Small intestine (tissue), 7 donors: ENCODE results near the gene ZNF331. TPM values are rescaled to one million over a fixed set of nuclear protein-coding genes. Genes with fewer than 3 reads are reported as not detected.
"Not testable (repeated sequence)": the region's sequence is repeated elsewhere in the genome, so short reads cannot be mapped to it uniquely, and the experiment has no call there.

ENCODE experiments used
- DNase-seq, 2 donors: peaks; one replicate each; pipeline versions ENCODE4 v3.0.0 to v3.0.0-alpha.2; 2013
- FAIRE-seq: peaks from 2 replicates; lab custom pipeline; 2012; peaks lifted over from hg19 to GRCh38; lab: Jason Lieb, UNC
- H3K27ac ChIP-seq, 3 donors: one replicate each; pipeline ENCODE4 v1.5.1; 2013; ENCODE audit warnings: low read length in 2 of 3, mild to moderate bottlenecking in 2 of 3, control low read depth in 1 of 3, inconsistent platforms in 1 of 3, low read depth in 1 of 3, moderate library complexity in 1 of 3
- H3K27me3 ChIP-seq, 3 donors: one replicate each; pipeline ENCODE4 v1.6.1; 2013; ENCODE audit warnings: low read length in 3 of 3, inconsistent platforms in 1 of 3; ENCODE audit not compliant: control insufficient read depth in 3 of 3, insufficient read depth in 3 of 3
- H3K36me3 ChIP-seq, 3 donors: one replicate each; pipeline ENCODE4 v1.6.1; 2013; ENCODE audit warnings: low read length in 3 of 3, inconsistent platforms in 1 of 3, low read depth in 1 of 3, mild to moderate bottlenecking in 1 of 3, moderate library complexity in 1 of 3; ENCODE audit not compliant: control insufficient read depth in 3 of 3, insufficient read depth in 2 of 3
- H3K4me1 ChIP-seq, 3 donors: one replicate each; pipeline ENCODE4 v1.6.1; 2013; ENCODE audit warnings: low read length in 2 of 3, inconsistent platforms in 1 of 3, low read depth in 1 of 3, mild to moderate bottlenecking in 1 of 3, moderate library complexity in 1 of 3; ENCODE audit not compliant: control insufficient read depth in 3 of 3, insufficient read depth in 2 of 3
- H3K4me3 ChIP-seq, 3 donors: one replicate each; pipeline ENCODE4 v1.5.1; 2013; ENCODE audit warnings: low read length in 3 of 3, control low read depth in 1 of 3, inconsistent platforms in 1 of 3, low read depth in 1 of 3, mild to moderate bottlenecking in 1 of 3, moderate library complexity in 1 of 3
- H3K9me3 ChIP-seq, 2 donors: one replicate each; pipeline ENCODE4 v1.6.1; 2013; ENCODE audit warnings: low read depth in 1 of 2, low read length in 1 of 2; ENCODE audit not compliant: control insufficient read depth in 2 of 2, insufficient read depth in 1 of 2
- WGBS, 3 donors: extraction: QIAGEN DNeasy Blood & Tissue Kit; methylation state at CpG; one replicate each; pipeline ENCODE4 v1.1.7; 2013; 5-methylcytosine and 5-hydroxymethylcytosine counted together
- polyA plus RNA-seq, 4 donors: library from polyadenylated mRNA; stranded (reverse) in 3 of 4; unstranded in 1 of 4; fragments of 200-250 nt in 3 of 4; fragments of 120-200 nt in 1 of 4; gene quantifications; one replicate each; pipeline versions ENCODE4 v1.2.1 to v1.2.3, GENCODE V29; 2013
- donor health status: healthy with polysubstance abuse.
- donor health status: control.
- donor health status: control.
- donor health status: Bipolar disorder and iron deficiency.
- donor health status: healthy.

The ZNF331 gene
- polyA plus RNA-seq, 4 donors = 2.2 to 18.5 (median 4.7) TPM

- no peak overlapping the region for H3K4me3 ChIP-seq
- H3K9me3 ChIP-seq = no peaks in the 10 kb centered on the region
- H3K4me1 ChIP-seq = peaks cover 0 to 21% (median 0%) of the 10 kb centered on the region in 3 donors
- H3K27me3 ChIP-seq = peaks cover 0 to 2% (median 0%) of the 10 kb centered on the region in 3 donors
- 32 to 54% (median 54%) methylated on average over 7 of the region's 7 CpGs for WGBS, 3 donors
- DNase-seq (peak in 1 of 2 donors; percentile 36), FAIRE-seq (no peak)
- no peak overlapping the region for H3K27ac ChIP-seq
- H3K36me3 ChIP-seq = no peaks in the 10 kb centered on the region
Measured at GRCh38 chr19:53504885-53505284, 33.1 kb upstream of the ZNF331 start.

DNA sequence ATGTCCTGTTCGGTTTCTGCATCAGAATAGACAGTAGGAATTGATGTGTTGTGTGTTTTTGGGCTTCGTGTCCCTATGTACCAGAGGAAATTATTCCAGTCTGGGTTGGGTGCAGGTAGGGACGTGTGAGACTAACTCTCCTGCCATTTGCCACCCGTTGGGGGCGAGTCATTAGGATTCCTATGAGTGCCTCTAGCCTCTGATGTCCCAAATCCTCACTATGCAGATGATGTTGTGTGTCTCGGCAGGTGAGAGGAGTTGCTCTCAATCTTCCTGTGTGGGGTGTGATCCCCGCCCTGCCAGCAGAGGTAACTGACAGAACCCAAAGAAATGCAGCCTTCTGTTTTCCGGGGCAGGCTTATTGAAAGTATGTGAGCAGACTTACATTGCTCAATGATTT is 31.2 kb upstream of the ZNF331 start:
- WGBS, 3 donors = 74 to 82% (median 78%) methylated on average over 8 of the region's 8 CpGs
- Histone ChIP-seq H3K36me3 (no peaks in the 10 kb centered on the region), H3K27ac (no peak overlapping the region), H3K4me3 (no peak overlapping the region), H3K4me1 (peaks cover 0 to 21% (median 0%) of the 10 kb centered on the region in 3 donors), H3K9me3 (no peaks in the 10 kb centered on the region), H3K27me3 (no peaks in the 10 kb centered on the region)
- no peak for FAIRE-seq
- DNase-seq = no peak

- WGBS, 3 donors = 60 to 66% (median 62%) methylated on average over 17 of the region's 17 CpGs
- Histone ChIP-seq H3K9me3 (no peaks in the 10 kb centered on the region), H3K36me3 (no peaks in the 10 kb centered on the region), H3K4me1 (peaks cover 0 to 21% (median 0%) of the 10 kb centered on the region in 3 donors), H3K27ac (peak overlapping the region in 1 of 3 donors; percentile 45), H3K27me3 (no peaks in the 10 kb centered on the region), H3K4me3 (no peak overlapping the region)
- FAIRE-seq = no peak
- peak in 1 of 2 donors; percentile 88 for DNase-seq
Measured at GRCh38 chr19:53507523-53508442, 30.2 kb upstream of the ZNF331 start.

GRCh38 chr19:53509443-53509842 is 28.5 kb upstream of the ZNF331 start:
- Histone ChIP-seq H3K9me3 (no peaks in the 10 kb centered on the region), H3K27me3 (no peaks in the 10 kb centered on the region), H3K4me3 (no peak overlapping the region), H3K4me1 (peaks cover 0 to 19% (median 0%) of the 10 kb centered on the region in 3 donors), H3K36me3 (no peaks in the 10 kb centered on the region), H3K27ac (no peak overlapping the region)
- no peak for FAIRE-seq
- 65 to 78% (median 68%) methylated on average over 3 of the region's 3 CpGs for WGBS, 3 donors
- DNase-seq = no peak

DNA sequence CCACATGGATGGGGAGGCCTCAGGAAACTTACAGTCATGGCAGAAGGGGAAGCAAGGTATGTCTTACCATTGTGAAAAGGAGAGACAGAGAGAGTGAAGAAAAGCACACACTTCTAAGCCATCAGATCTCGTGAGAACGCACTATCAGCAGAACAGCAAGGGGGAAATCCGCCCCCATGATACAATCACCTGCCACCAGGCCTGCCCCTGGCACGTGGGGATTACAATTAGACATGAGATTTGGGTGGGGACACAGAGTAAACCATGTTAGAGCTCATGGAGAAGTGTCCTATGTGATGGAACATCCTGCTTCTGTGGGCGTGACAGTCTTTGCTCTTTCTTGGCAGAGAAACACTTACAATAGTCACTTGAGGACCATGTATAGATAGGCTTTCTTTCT is 28.1 kb upstream of the ZNF331 start:
- no peaks in the 10 kb centered on the region for H3K36me3 ChIP-seq
- H3K4me3 ChIP-seq = no peak overlapping the region
- FAIRE-seq (no peak), DNase-seq (no peak)
- no peak overlapping the region for H3K27ac ChIP-seq
- H3K27me3 ChIP-seq = no peaks in the 10 kb centered on the region
- H3K4me1 ChIP-seq = peaks cover 0 to 15% (median 0%) of the 10 kb centered on the region in 3 donors
- 71 to 77% (median 77%) methylated on average over 5 of the region's 5 CpGs for WGBS, 3 donors
- H3K9me3 ChIP-seq = no peaks in the 10 kb centered on the region

- Histone ChIP-seq H3K4me3 (no peak overlapping the region), H3K4me1 (peaks cover 0 to 14% (median 0%) of the 10 kb centered on the region in 3 donors), H3K27me3 (no peaks in the 10 kb centered on the region), H3K27ac (no peak overlapping the region), H3K36me3 (no peaks in the 10 kb centered on the region), H3K9me3 (no peaks in the 10 kb centered on the region)
- FAIRE-seq = no peak
- no peak for DNase-seq
- 94 to 99% (median 96%) methylated on average over 2 of the region's 2 CpGs for WGBS, 3 donors
Measured at GRCh38 chr19:53511357-53511756, 26.6 kb upstream of the ZNF331 start.

DNA sequence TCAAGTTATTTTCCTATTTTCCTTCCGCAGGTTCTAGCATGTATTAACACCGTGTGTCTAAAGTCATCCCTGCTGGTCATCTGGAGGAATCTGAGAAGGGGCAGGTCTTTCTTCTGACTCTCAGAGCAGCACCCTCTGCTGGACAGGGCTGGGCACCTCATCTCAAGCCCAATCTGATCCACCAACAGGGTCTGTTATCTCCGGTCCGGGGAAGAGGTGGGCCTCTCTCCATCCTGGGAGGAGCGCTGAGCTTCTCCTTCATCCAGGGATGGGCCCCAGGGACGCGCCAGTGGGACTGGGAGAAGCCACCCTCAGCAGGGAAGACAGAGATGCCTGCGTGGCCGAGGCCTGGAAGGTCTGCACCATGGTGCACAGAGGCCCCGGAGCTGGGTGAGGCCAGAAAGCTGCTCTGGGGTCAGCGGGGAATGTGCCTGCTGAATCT is 26.0 kb upstream of the ZNF331 start:
- Histone ChIP-seq H3K36me3 (no peaks in the 10 kb centered on the region), H3K4me1 (peaks cover 0 to 14% (median 0%) of the 10 kb centered on the region in 3 donors), H3K4me3 (no peak overlapping the region), H3K27me3 (no peaks in the 10 kb centered on the region), H3K27ac (no peak overlapping the region), H3K9me3 (no peaks in the 10 kb centered on the region)
- FAIRE-seq (no peak), DNase-seq (peak; percentile 44 to 80)
- 31 to 35% (median 34%) methylated on average over 11 of the region's 11 CpGs for WGBS, 3 donors

DNA sequence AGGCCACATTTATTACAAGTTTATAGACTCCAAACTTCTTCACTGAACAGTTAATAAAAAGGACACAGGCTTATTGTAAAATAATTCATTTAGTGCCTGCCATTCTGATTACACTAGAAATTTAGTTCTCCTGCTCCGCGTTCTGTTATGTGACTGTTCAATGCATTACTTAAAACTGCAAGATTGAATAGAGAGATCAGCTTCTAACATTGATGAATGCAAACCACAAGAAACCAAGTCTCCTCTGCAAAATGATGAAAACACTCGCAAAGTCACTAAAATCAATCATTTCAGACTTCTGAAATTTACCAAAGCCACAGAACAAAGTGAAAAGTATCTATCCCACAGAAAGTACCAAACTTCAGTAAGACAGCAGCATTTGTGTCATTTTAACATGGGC is 22.9 kb upstream of the ZNF331 start:
- not testable (repeated sequence) for H3K27ac ChIP-seq, H3K4me3 ChIP-seq, H3K36me3 ChIP-seq, H3K4me1 ChIP-seq, DNase-seq, H3K27me3 ChIP-seq
- FAIRE-seq = peak; percentile 5
- H3K9me3 ChIP-seq = peaks cover 0 to 14% of the 10 kb centered on the region in 2 donors
- WGBS, 3 donors = 88 to 95% (median 89%) methylated on average over 3 of the region's 3 CpGs
